HepG2 (cell line): ENCODE data around the gene SLC2A4. TPM values are rescaled to one million over a fixed set of nuclear protein-coding genes. Genes with fewer than 3 reads are reported as not detected.

ENCODE experiments used
- DRAP1 ChIP-seq: IDR thresholded peaks from 2 replicates; pipeline ENCODE4 v1.6.1; 2016; ENCODE audit warnings: missing genetic modification reagents, missing compliant biosample characterization
- ETV5 ChIP-seq: IDR thresholded peaks from 2 replicates; pipeline ENCODE4 v1.6.1; 2018; ENCODE audit warnings: missing biosample characterization, missing genetic modification reagents, inconsistent platforms, borderline replicate concordance
- KDM6A ChIP-seq: IDR thresholded peaks from 2 replicates; pipeline ENCODE4 v1.6.1; 2016; ENCODE audit warnings: low read depth
- MZF1 ChIP-seq: sonication (generic); formaldehyde crosslinking; IDR thresholded peaks from 2 replicates; pipeline ENCODE4 v1.8.1; 2023; ENCODE audit warnings: mild to moderate bottlenecking, missing genetic modification reagents, borderline replicate concordance
- NFIC ChIP-seq: IDR thresholded peaks from 2 replicates; pipeline ENCODE4 v1.6.1; 2012; ENCODE audit warnings: mild to moderate bottlenecking, low read length, inconsistent platforms
- NPAS2 ChIP-seq: sonication (generic); formaldehyde crosslinking; IDR thresholded peaks from 2 replicates; pipeline ENCODE4 v1.8.0; 2022; ENCODE audit warnings: mild to moderate bottlenecking, missing genetic modification reagents, borderline replicate concordance
- PRDM15 ChIP-seq: sonication (generic); formaldehyde crosslinking; IDR thresholded peaks from 2 replicates; pipeline ENCODE4 v1.4.0; 2020; ENCODE audit warnings: missing genetic modification reagents
- REXO4 ChIP-seq: sonication (generic); formaldehyde crosslinking; IDR thresholded peaks from 2 replicates; pipeline ENCODE4 v1.8.0; 2022; ENCODE audit warnings: missing genetic modification reagents, mild to moderate bottlenecking, borderline replicate concordance
- SALL2 ChIP-seq: sonication (generic); formaldehyde crosslinking; IDR thresholded peaks from 2 replicates; pipeline ENCODE4 v1.8.1; 2023; ENCODE audit warnings: mild to moderate bottlenecking, missing genetic modification reagents, inconsistent platforms
- SNRNP70 ChIP-seq: fragments of 200-400 bp; formaldehyde crosslinking; IDR thresholded peaks from 2 replicates; pipeline ENCODE4 v1.6.1; 2017; ENCODE audit warnings: mild to moderate bottlenecking, low read depth, low read length, moderate library complexity
- TAF15 ChIP-seq: fragments of 200-400 bp; formaldehyde crosslinking; IDR thresholded peaks from one replicate; pipeline ENCODE4 v1.6.1; 2018; ENCODE audit warnings: mild to moderate bottlenecking, low read depth, low read length; ENCODE audit not compliant: poor library complexity, severe bottlenecking
- TMF1 ChIP-seq: sonication (generic); formaldehyde crosslinking; IDR thresholded peaks from 2 replicates; pipeline ENCODE4 v1.8.1; 2022; ENCODE audit warnings: low read depth, missing genetic modification reagents
- ZFP37 ChIP-seq: sonication (generic); formaldehyde crosslinking; IDR thresholded peaks from 2 replicates; pipeline ENCODE4 v1.4.0; 2020; ENCODE audit warnings: missing genetic modification reagents, borderline replicate concordance
- ZNF333 ChIP-seq: sonication (generic); formaldehyde crosslinking; IDR thresholded peaks from 2 replicates; pipeline ENCODE4 v1.4.0; 2020; ENCODE audit warnings: mild to moderate bottlenecking, missing genetic modification reagents, borderline replicate concordance
- ZNF572 ChIP-seq: sonication (generic); formaldehyde crosslinking; IDR thresholded peaks from 2 replicates; pipeline ENCODE4 v1.5.1; 2020; ENCODE audit warnings: mild to moderate bottlenecking, missing genetic modification reagents
- ZNF652 ChIP-seq: IDR thresholded peaks from 2 replicates; pipeline ENCODE4 v1.6.1; 2016; ENCODE audit warnings: low read depth, borderline replicate concordance
- ZNF678 ChIP-seq: sonication (generic); formaldehyde crosslinking; IDR thresholded peaks from 2 replicates; pipeline ENCODE4 v1.4.0; 2020; ENCODE audit warnings: mild to moderate bottlenecking, missing genetic modification reagents
- ZNF691 ChIP-seq: sonication (generic); formaldehyde crosslinking; IDR thresholded peaks from 2 replicates; pipeline ENCODE4 v1.4.0; 2020; ENCODE audit warnings: missing genetic modification reagents, low read depth, mild to moderate bottlenecking, borderline replicate concordance
- ZNF773 ChIP-seq: sonication (generic); formaldehyde crosslinking; IDR thresholded peaks from 2 replicates; pipeline ENCODE4 v1.4.0; 2020; ENCODE audit warnings: missing genetic modification reagents, borderline replicate concordance
- ZNF777 ChIP-seq: sonication (generic); formaldehyde crosslinking; IDR thresholded peaks from 2 replicates; pipeline ENCODE4 v1.4.0; 2020; ENCODE audit warnings: missing genetic modification reagents
- polyA plus RNA-seq, 8 experiments: library from polyadenylated mRNA; depleted of rRNA in 3 of 8; stranded (reverse) in 7 of 8; unstranded in 1 of 8; fragments of >200 nt; fragmentation: Illumina TruSeq in 4 of 8; extraction: Trizol in 4 of 8; gene quantifications; 2 replicates each; pipeline versions ENCODE4 v1.2.1 to v1.2.3, GENCODE V29; 2011 to 2016; ENCODE audit warnings: low read depth in 4 of 8, missing spikeins in 1 of 8, mixed read lengths in 1 of 8; ENCODE audit not compliant: insufficient read depth in 1 of 8
- total RNA-seq, 5 experiments: library from RNA; depleted of rRNA; stranded (reverse); fragments of >200 nt; fragmentation: Illumina TruSeq; extraction: Trizol; gene quantifications; 2 replicates each; pipeline ENCODE4 v1.2.3, GENCODE V29; 2016; ENCODE audit warnings: low read depth in 1 of 5
- TF ChIP-seq, protein P1 (sequence below): sonication (generic); formaldehyde crosslinking; IDR thresholded peaks from 2 replicates; pipeline ENCODE4 v1.5.0; 2020; ENCODE audit warnings: missing genetic modification reagents, mild to moderate bottlenecking, borderline replicate concordance
- TF ChIP-seq, protein P2 (sequence below): sonication (generic); formaldehyde crosslinking; IDR thresholded peaks from 2 replicates; pipeline ENCODE4 v1.5.0; 2020; ENCODE audit warnings: mild to moderate bottlenecking, missing genetic modification reagents

Gene SLC2A4
- total and polyA plus RNA-seq, 2 of the 13 experiments (the other 11 are each of a cell fraction or from before 2014, with no cell fraction given): 4.9 to 5.8 TPM

DNA sequence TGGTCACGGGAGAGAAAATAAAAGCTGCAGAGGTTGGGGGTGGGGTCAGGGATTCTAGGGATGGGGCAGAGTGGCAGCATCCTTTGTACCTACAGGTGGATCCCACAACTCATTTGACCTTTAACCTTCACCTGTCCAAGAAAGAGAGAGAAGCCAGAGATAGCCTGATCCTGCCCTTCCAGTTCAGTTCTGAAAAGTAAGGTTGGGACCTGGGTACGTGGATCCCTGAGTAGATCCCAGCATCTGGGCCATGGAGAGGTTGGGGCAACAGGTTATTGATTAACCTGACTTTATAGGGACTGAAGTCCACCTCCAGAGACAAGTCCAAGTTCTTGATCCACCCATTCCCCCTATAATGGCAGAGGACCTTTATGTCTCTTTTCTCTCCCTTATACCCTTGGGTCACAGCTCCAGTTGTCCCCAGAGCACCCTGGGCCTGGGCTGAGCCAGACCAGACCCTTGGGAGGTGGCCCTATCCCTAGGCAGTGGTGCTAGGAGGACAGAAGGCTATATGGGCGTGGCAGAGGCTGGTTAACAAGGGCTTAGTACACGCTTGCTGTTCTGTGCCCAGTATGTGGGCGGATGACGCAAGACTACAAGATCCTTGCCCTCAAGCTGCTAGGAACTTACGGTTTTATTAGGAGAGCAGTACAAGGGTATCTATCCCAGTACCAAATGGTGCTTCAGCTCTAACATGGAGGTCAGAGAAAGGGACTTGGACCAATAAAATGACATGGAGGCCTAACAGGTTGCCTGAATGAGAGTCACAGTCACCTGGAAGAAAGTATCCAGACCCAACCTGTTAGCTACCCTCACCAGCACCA is 22.6 kb upstream of the SLC2A4 start (continued):
- no peak for TF ChIP-seq PRDM15 (CRISPR knock-in tag)
- TF ChIP-seq SNRNP70: no peak
- no peak; the same call in 1 of the 2 replicates for TF ChIP-seq DRAP1
- no peak for TF ChIP-seq ZNF652
- no peak for TF ChIP-seq TMF1 (CRISPR knock-in tag)
- TF ChIP-seq TAF15: no peak
- TF ChIP-seq ZNF572 (CRISPR knock-in tag): no peak
- TF ChIP-seq ZNF691 (CRISPR knock-in tag): no peak
- no peak for TF ChIP-seq ZNF773 (CRISPR knock-in tag)
- TF ChIP-seq ZNF777 (CRISPR knock-in tag): no peak
- no peak for TF ChIP-seq ZFP37 (CRISPR knock-in tag)
- TF ChIP-seq ZNF333: peak; percentile 75; the same call in 1 of the 2 replicates
- TF ChIP-seq NPAS2: no peak
- peak; percentile 62; the same call in 1 of the 2 replicates for TF ChIP-seq KDM6A (CRISPR knock-in tag)
- no peak for TF ChIP-seq REXO4 (CRISPR knock-in tag)
- no peak for TF ChIP-seq NFIC
- TF ChIP-seq SALL2 (CRISPR knock-in tag): no peak
- TF ChIP-seq, protein P1, sequence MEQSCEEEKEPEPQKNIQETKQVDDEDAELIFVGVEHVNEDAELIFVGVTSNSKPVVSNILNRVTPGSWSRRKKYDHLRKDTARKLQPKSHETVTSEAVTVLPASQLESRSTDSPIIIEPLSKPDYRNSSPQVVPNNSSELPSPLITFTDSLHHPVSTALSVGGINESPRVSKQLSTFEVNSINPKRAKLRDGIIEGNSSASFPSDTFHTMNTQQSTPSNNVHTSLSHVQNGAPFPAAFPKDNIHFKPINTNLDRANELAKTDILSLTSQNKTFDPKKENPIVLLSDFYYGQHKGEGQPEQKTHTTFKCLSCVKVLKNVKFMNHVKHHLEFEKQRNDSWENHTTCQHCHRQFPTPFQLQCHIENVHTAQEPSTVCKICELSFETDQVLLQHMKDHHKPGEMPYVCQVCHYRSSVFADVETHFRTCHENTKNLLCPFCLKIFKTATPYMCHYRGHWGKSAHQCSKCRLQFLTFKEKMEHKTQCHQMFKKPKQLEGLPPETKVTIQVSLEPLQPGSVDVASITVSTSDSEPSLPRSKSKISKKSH (CRISPR knock-in tag): 0 out of 2 replicates have a peak, but pooled peaks have one; percentile 44
- TF ChIP-seq ETV5 (CRISPR knock-in tag): no peak; the same call in 1 of the 2 replicates
- no peak for TF ChIP-seq ZNF678 (CRISPR knock-in tag)
- TF ChIP-seq, protein P2, sequence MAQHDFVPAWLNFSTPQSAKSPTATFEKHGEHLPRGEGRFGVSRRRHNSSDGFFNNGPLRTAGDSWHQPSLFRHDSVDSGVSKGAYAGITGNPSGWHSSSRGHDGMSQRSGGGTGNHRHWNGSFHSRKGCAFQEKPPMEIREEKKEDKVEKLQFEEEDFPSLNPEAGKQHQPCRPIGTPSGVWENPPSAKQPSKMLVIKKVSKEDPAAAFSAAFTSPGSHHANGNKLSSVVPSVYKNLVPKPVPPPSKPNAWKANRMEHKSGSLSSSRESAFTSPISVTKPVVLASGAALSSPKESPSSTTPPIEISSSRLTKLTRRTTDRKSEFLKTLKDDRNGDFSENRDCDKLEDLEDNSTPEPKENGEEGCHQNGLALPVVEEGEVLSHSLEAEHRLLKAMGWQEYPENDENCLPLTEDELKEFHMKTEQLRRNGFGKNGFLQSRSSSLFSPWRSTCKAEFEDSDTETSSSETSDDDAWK (CRISPR knock-in tag): no peak
- TF ChIP-seq MZF1 (CRISPR knock-in tag): no peak
